AG09309 (cell line): ENCODE results near the gene SLC49A4.

Source experiments
- DNase-seq: peaks from one replicate; pipeline ENCODE4 v3.0.0-alpha.2; 2010; ENCODE audit warnings: low read depth
- H3K4me3 ChIP-seq: 2 replicates; pipeline ENCODE4 v1.5.1; 2011; ENCODE audit warnings: mild to moderate bottlenecking, low read depth, low read length, moderate library complexity; ENCODE audit not compliant: control insufficient read depth
- CTCF ChIP-seq: IDR thresholded peaks from 2 replicates; pipeline ENCODE4 v1.5.1; 2011; ENCODE audit warnings: mild to moderate bottlenecking, low read depth, low read length, inconsistent platforms; ENCODE audit not compliant: insufficient read depth, control insufficient read depth; ENCODE audit errors: missing control alignments

The SLC49A4 gene

GRCh38 chr3:122880624-122881023 lies 85.8 kb downstream of the SLC49A4 start:
- no peak overlapping the region for H3K4me3 ChIP-seq
- no peak for DNase-seq
- TF ChIP-seq CTCF = no peak

- H3K4me3 ChIP-seq = no peak overlapping the region
- DNase-seq = no peak
- no peak for TF ChIP-seq CTCF
These were observed 87.6 kb downstream of the SLC49A4 start for GRCh38 chr3:122882361-122882947.

GRCh38 chr3:122886251-122886650 lies 91.4 kb downstream of the SLC49A4 start:
- no peak for DNase-seq
- no peak for TF ChIP-seq CTCF
- no peak overlapping the region for H3K4me3 ChIP-seq

GRCh38 chr3:122886946-122887345 lies 92.1 kb downstream of the SLC49A4 start:
- H3K4me3 ChIP-seq = no peak overlapping the region
- no peak for DNase-seq
- TF ChIP-seq CTCF = no peak

GRCh38 chr3:122890077-122890719 lies 95.3 kb downstream of the SLC49A4 start:
- no peak for TF ChIP-seq CTCF
- H3K4me3 ChIP-seq = no peak overlapping the region
- peak; percentile 7 for DNase-seq

- TF ChIP-seq CTCF = no peak
- H3K4me3 ChIP-seq = no peak overlapping the region
- no peak for DNase-seq
These were observed 95.9 kb downstream of the SLC49A4 start for GRCh38 chr3:122890720-122891220.
